ENCODE data around the gene ATP6V0D1.

ATP6V0D1 gene

GRCh38 chr16:67400901-67401300 is 80.1 kb downstream of the ATP6V0D1 start:
- no peak for DNase-seq

- DNase-seq: no peak
Measured at GRCh38 chr16:67399749-67400704, 80.9 kb downstream of the ATP6V0D1 start.

- DNase-seq: peak; percentile 15 to 20
Measured at GRCh38 chr16:67399218-67399733, 81.7 kb downstream of the ATP6V0D1 start.

- DNase-seq: no peak
Measured at GRCh38 chr16:67398546-67399217, 82.3 kb downstream of the ATP6V0D1 start.

- no peak for DNase-seq
Measured at GRCh38 chr16:67397812-67398545, 83.0 kb downstream of the ATP6V0D1 start.

- no peak for DNase-seq
Measured at GRCh38 chr16:67397036-67397801, 83.7 kb downstream of the ATP6V0D1 start.

GRCh38 chr16:67396159-67397035 is 84.6 kb downstream of the ATP6V0D1 start:
- DNase-seq: no peak

GRCh38 chr16:67395458-67396158 is 85.3 kb downstream of the ATP6V0D1 start:
- DNase-seq: no peak

GRCh38 chr16:67395105-67395457 is 85.9 kb downstream of the ATP6V0D1 start:
- DNase-seq: no peak

GRCh38 chr16:67394155-67395104 is 86.5 kb downstream of the ATP6V0D1 start:
- DNase-seq: no peak

GRCh38 chr16:67393788-67394154 is 87.2 kb downstream of the ATP6V0D1 start:
- no peak for DNase-seq

- no peak for DNase-seq
Measured at GRCh38 chr16:67393111-67393787, 87.7 kb downstream of the ATP6V0D1 start, which contains the start of gene TPPP3. TPPP3 (minus strand) TSS chr16:67393498; CDS start chr16:67391111, 2,387 bp downstream.

- no peak for DNase-seq
Measured at GRCh38 chr16:67392301-67393059, 88.5 kb downstream of the ATP6V0D1 start.

- no peak for DNase-seq
Measured at GRCh38 chr16:67391424-67392300, 89.3 kb downstream of the ATP6V0D1 start.

GRCh38 chr16:67390816-67391423 is 90.0 kb downstream of the ATP6V0D1 start:
- DNase-seq: no peak

Data from activated CD4-positive, alpha-beta T cell treated with anti-CD3 and anti-CD28 coated beads, Interleukin-2, amount 50 U/mL, for 4 hours (primary cell).